ENCODE data around the gene XYLT2. TPM values are rescaled to one million over a fixed set of nuclear protein-coding genes. Genes with fewer than 3 reads are reported as not detected.

The XYLT2 gene
- total RNA-seq, 1 experiment from 2014 or later: 39.7 TPM

DNA sequence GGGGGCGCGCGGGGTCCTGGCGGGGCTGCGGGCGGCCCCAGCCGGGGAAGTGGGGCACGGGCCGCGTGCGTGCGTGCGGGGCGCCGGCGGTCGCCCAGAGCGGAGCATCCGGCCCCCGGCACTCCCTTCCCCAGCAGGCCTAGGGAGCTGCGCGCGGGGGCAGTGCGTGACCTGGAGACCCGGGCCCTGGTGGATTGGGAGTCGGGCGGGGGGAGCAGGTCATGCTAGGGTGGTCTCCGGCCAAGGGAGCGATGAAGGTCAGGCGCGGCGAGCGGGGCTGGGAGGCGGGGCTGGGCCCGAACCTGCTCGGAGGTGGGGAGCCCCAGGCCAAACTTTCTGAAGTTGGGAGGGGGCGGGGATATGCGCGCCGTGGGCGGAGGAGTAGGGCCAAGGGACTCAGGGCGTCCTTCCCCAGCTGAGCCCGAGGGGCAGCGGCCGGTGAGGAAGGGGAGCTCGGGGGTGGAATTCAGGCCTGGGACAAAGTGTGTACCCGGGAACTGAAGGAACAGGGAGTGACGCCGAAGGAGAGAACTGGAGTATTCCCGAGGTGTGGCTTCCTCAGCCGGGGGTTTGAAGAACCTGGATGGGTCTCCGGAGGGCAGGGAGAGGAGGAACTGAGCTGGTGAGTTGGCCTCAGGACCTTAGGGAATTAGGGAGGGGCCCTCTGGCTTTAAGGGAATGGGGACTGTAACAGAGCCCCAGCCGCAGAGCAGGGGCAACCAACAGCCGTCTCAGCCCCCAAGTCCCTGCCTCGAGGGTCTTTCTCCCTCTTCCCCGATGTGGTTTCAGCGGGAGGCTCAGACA, 589 bp downstream of the XYLT2 start (continued):
- TF ChIP-seq, protein P1, sequence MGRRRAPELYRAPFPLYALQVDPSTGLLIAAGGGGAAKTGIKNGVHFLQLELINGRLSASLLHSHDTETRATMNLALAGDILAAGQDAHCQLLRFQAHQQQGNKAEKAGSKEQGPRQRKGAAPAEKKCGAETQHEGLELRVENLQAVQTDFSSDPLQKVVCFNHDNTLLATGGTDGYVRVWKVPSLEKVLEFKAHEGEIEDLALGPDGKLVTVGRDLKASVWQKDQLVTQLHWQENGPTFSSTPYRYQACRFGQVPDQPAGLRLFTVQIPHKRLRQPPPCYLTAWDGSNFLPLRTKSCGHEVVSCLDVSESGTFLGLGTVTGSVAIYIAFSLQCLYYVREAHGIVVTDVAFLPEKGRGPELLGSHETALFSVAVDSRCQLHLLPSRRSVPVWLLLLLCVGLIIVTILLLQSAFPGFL (CRISPR knock-in tag; IDR thresholded peaks at IDR 0.05; ENCODE audit: borderline replicate concordance): no peak
- TF ChIP-seq FOXK1 (CRISPR knock-in tag; IDR thresholded peaks at IDR 0.05) (no peak; the same call in 1 of the 2 replicates), MYBL2 (CRISPR knock-in tag; IDR thresholded peaks at IDR 0.05) (no peak), ZBTB21 (CRISPR knock-in tag; IDR thresholded peaks at IDR 0.05; ENCODE audit: borderline replicate concordance) (no peak), NFATC4 (CRISPR knock-in tag; IDR thresholded peaks at IDR 0.05) (no peak), MLX (CRISPR knock-in tag; IDR thresholded peaks at IDR 0.05) (no peak), USF1 (CRISPR knock-in tag; IDR thresholded peaks at IDR 0.05) (no peak), ZSCAN18 (CRISPR knock-in tag; IDR thresholded peaks at IDR 0.05) (no peak)
- TF ChIP-seq, protein P2, sequence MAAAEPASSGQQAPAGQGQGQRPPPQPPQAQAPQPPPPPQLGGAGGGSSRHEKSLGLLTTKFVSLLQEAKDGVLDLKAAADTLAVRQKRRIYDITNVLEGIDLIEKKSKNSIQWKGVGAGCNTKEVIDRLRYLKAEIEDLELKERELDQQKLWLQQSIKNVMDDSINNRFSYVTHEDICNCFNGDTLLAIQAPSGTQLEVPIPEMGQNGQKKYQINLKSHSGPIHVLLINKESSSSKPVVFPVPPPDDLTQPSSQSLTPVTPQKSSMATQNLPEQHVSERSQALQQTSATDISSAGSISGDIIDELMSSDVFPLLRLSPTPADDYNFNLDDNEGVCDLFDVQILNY (CRISPR knock-in tag; IDR thresholded peaks at IDR 0.05): peak; percentile 28; the same call in 1 of the 2 replicates

GRCh38 chr17:50347117-50347893, 1.4 kb downstream of the XYLT2 start:
- ChIA-PET POLR2A (interaction anchor here (1.6 kb wide), 1 partner anchor 15 kb away, joined by 7 read pairs; no protein-coding TSS in a partner anchor), CTCF (interaction anchor here (0.6 to 5.0 kb wide), 9 partner anchors 13 to 178 kb away, joined by 3 to 31 read pairs (median 11); partner anchors contain the start of genes COL1A1, LRRC59 and TMEM92)
- Mint-ChIP-seq H3K27me3 (ENCODE audit: low read depth) (peaks cover 11% of the 10 kb centered on the region), H3K9me3 (no peaks in the 10 kb centered on the region), H3K27ac (no peak overlapping the region), H3K4me1 (peaks cover 32% of the 10 kb centered on the region), H3K36me3 (no peaks in the 10 kb centered on the region), H3K4me3 (peak overlapping the region; percentile 93)
- DNase-seq (ENCODE audit: low spot score): peak; percentile 56
- ATAC-seq: peak; percentile 10
- no peak for TF ChIP-seq NFATC4 (CRISPR knock-in tag; IDR thresholded peaks at IDR 0.05)
- TF ChIP-seq, protein P3, sequence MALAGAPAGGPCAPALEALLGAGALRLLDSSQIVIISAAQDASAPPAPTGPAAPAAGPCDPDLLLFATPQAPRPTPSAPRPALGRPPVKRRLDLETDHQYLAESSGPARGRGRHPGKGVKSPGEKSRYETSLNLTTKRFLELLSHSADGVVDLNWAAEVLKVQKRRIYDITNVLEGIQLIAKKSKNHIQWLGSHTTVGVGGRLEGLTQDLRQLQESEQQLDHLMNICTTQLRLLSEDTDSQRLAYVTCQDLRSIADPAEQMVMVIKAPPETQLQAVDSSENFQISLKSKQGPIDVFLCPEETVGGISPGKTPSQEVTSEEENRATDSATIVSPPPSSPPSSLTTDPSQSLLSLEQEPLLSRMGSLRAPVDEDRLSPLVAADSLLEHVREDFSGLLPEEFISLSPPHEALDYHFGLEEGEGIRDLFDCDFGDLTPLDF (CRISPR knock-in tag; IDR thresholded peaks at IDR 0.05): no peak
- TF ChIP-seq ZNF423 (CRISPR knock-in tag; IDR thresholded peaks at IDR 0.05): no peak
- no peak for TF ChIP-seq ZNF138 (CRISPR knock-in tag; conservative IDR thresholded peaks at IDR 0.05)
- TF ChIP-seq ESRRA (CRISPR knock-in tag; IDR thresholded peaks at IDR 0.05; ENCODE audit: borderline replicate concordance): no peak
- TF ChIP-seq ATF6 (CRISPR knock-in tag; IDR thresholded peaks at IDR 0.05): no peak
- no peak for TF ChIP-seq JAZF1 (CRISPR knock-in tag; IDR thresholded peaks at IDR 0.05)
- no peak for TF ChIP-seq ATF2 (CRISPR knock-in tag; IDR thresholded peaks at IDR 0.05; ENCODE audit: borderline replicate concordance, low read depth)
- TF ChIP-seq NFE2L1 (CRISPR knock-in tag; IDR thresholded peaks at IDR 0.05): no peak
- TF ChIP-seq TEAD1 (CRISPR knock-in tag; IDR thresholded peaks at IDR 0.05): peak; percentile 33; the same call in 1 of the 2 replicates
- TF ChIP-seq, protein P4, sequence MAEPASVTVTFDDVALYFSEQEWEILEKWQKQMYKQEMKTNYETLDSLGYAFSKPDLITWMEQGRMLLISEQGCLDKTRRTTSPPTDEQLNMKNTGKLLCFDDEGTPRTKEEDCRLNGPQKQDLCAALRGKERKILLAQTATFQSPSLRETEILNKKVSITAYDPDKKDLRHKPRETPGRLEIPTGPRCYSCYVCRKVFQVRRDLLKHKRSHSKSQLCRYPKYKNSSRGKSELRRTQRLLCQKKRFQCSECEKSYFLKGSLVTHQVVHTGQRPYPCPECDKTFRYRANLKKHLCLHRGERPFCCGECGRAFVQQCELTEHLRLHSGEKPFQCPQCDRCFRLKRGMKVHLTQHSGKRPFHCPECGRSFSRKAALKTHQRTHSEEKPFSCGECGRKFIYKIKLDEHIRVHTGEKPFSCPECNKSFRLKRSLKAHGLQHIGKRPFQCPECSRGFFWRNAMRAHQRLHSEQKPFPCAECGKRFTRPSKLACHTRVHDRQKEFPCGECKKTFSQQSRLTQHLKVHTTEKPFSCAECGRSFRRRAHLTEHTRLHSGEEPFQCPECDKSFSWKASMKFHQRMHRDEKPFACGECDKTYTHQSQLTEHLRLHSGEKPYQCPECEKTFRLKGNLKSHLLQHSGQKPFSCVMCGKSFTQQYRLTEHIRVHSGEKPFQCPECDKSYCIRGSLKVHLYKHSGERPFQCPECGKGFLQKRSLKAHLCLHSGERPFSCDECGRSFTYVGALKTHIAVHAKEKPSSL (CRISPR knock-in tag; conservative IDR thresholded peaks at IDR 0.05): no peak
